OCI-LY7 (cell line): ENCODE results near the gene ERMP1. TPM values are rescaled to one million over a fixed set of nuclear protein-coding genes. Genes with fewer than 3 reads are reported as not detected.

ENCODE experiments used
- total RNA-seq, 2 experiments: library from RNA; depleted of rRNA in 1 of 2; stranded (reverse); fragments of >200 nt in 1 of 2; shearing (Covaris generic) in 1 of 2; gene quantifications; 2 replicates each; pipeline ENCODE4 v1.2.3, GENCODE V29; 2014 to 2022

The ERMP1 gene
- total RNA-seq, 2 experiments from 2014 or later = 7.9 to 14.6 TPM

Other genes starting within 250 kb of the ERMP1 start
- 72.9 and 77.0 TPM in 2 replicates for gene RIC1, start 204.0 kb downstream of the ERMP1 start, total RNA-seq (2014; rRNA removed; shearing (Covaris generic))
- gene RIC1, start 204.0 kb downstream of the ERMP1 start, total RNA-seq (2022) = 83.9 and 84.6 TPM in 2 replicates
- gene MLANA, start 57.8 kb upstream of the ERMP1 start, total RNA-seq (2014; rRNA removed; shearing (Covaris generic)) = not detected in 2 replicates
- not detected in 2 replicates for gene MLANA, start 57.8 kb upstream of the ERMP1 start, total RNA-seq (2022)
- 23.9 and 28.4 TPM in 2 replicates for gene RANBP6, start 182.5 kb upstream of the ERMP1 start, total RNA-seq (2014; rRNA removed; shearing (Covaris generic))
- gene RANBP6, start 182.5 kb upstream of the ERMP1 start, total RNA-seq (2022) = 23.1 and 24.1 TPM in 2 replicates